GM12865 (cell line): ENCODE data around the gene GRID2.

Experiments
- DNase-seq: peaks from one replicate; pipeline ENCODE4 v3.0.0; 2010; ENCODE audit warnings: low read depth
- H3K4me3 ChIP-seq: 2 replicates; pipeline ENCODE4 v1.5.1; 2011; ENCODE audit warnings: mild to moderate bottlenecking, low read depth, low read length, control low read depth
- CTCF ChIP-seq: IDR thresholded peaks from 2 replicates; pipeline ENCODE4 v1.5.1; 2011; ENCODE audit warnings: low read length, control low read depth, low read depth, inconsistent platforms; ENCODE audit not compliant: insufficient read depth; ENCODE audit errors: missing control alignments

GRID2 gene

GRCh38 chr4:93139118-93139517 lies 835.4 kb downstream of the GRID2 start:
- no peak for TF ChIP-seq CTCF
- H3K4me3 ChIP-seq = no peak overlapping the region
- no peak for DNase-seq

DNA sequence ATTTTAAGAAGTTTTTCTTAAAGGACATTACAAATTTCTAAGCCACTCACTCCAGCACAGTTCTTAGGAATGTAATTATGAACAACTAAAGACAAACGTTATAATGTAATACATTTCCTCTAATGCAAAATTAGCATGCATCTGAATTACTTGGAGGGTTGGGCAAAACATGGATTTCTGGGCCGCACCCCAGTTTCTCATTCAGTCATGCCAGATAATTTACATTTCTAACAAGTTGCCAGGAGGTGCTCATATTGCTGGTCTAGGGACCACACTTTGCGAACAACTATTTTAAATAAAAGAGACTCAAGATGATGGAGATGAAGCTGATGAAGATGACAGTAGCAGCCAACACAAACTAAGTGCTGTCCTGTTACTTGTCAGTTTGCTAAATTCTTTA lies 840.1 kb downstream of the GRID2 start:
- no peak for DNase-seq
- TF ChIP-seq CTCF = no peak
- no peak overlapping the region for H3K4me3 ChIP-seq

DNA sequence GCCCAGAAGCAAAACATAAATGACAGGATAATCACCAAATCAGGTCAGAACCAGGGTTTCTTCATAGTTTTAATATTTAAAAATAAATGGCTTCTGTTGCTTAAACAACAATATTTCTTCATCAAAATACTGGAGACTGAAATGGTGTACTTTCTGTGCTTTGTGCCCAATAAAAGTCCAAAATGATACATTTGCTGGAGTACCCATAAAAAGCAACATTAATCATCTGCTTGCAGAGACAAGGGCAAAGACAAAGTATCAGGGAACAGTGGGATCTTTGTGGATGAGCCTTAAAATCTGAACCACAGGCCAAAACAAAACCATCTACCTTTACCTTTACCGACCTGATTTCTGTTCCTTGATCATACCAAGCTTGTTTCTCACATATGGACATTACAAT lies 840.9 kb downstream of the GRID2 start:
- H3K4me3 ChIP-seq = no peak overlapping the region
- TF ChIP-seq CTCF = no peak
- DNase-seq = no peak

DNA sequence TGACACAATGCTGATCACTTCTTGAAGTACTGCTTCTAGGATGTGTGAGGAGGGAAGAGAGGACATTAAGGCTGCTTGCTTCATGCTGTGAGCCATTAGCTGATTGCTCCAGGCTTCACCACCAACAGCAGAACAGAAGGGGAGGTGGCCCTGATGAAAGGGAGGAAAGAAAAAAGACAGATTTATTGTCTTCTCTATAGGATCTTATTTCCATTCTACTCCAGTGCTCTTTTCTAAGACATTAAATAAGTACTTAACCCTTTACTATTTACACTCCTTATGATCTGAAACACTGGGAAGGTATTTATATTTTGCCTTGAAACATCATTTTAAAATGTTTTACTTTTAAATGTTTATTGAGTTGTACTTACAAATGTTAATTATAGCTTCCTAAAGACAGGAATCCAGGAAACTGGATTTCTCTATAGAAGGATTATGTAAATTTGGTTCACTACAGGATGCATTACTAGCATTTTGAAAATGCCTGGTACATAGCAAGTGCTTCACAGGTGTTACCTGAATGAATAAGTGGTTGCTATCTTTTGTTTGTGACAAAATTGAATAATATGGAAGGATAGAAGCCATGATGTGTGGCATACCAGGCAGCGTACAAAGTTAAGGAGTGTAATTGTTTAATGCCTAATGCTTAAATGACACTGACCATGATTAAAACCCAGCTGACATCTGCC lies 843.9 kb downstream of the GRID2 start:
- no peak for DNase-seq
- no peak overlapping the region for H3K4me3 ChIP-seq
- TF ChIP-seq CTCF = no peak

- no peak for TF ChIP-seq CTCF
- DNase-seq = no peak
Measured at GRCh38 chr4:93152491-93152890, 848.7 kb downstream of the GRID2 start.

GRCh38 chr4:93157986-93158385 lies 854.2 kb downstream of the GRID2 start:
- no peak for DNase-seq
- no peak overlapping the region for H3K4me3 ChIP-seq
- peak; percentile 4 for TF ChIP-seq CTCF

More at GRCh38 chr4:93152491-93152890, 848.7 kb downstream of the GRID2 start:
- no peak overlapping the region for H3K4me3 ChIP-seq

DNA sequence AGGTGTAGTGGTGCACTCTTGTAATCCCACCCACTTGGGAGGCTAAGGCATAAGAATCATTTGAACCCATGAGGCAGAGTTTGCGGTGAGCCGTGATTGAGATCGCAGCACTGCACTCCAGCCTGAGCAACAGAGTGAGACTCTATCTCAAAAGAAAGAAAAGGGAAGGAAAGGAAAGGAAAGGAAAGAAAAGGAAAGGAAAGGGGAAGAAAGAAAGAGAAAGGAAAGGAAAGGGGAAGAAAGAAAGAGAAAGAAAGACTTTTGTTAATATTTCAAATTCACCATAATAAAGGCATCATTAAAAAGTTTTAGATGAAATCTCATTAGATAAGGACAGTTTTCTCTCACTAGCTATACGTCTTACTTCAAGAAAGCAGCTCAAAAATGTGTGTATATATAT lies 864.3 kb downstream of the GRID2 start:
- DNase-seq = no peak
- no peak for TF ChIP-seq CTCF
- no peak overlapping the region for H3K4me3 ChIP-seq
